ENCODE measurements around the gene ALKBH1.

DNA sequence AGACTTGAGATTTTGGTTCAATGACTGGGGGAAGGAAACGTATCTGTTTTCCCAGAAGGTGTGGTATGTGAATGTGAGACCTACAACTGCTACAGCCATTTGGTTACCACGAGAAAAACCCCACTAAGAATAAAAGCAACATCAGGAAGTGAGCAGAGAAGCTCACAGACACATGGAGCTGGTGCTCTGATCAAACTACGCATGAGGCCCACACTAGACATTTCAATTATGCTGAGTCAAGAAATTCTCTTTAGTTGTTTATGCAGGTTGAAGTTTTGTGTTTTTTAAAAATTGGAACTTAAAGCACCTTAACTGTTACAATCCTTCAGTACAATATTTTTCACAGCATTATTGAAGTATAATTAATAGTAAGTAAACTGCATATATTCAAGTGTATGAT, 82.5 kb downstream of the ALKBH1 start:
- TF ChIP-seq, protein P1, sequence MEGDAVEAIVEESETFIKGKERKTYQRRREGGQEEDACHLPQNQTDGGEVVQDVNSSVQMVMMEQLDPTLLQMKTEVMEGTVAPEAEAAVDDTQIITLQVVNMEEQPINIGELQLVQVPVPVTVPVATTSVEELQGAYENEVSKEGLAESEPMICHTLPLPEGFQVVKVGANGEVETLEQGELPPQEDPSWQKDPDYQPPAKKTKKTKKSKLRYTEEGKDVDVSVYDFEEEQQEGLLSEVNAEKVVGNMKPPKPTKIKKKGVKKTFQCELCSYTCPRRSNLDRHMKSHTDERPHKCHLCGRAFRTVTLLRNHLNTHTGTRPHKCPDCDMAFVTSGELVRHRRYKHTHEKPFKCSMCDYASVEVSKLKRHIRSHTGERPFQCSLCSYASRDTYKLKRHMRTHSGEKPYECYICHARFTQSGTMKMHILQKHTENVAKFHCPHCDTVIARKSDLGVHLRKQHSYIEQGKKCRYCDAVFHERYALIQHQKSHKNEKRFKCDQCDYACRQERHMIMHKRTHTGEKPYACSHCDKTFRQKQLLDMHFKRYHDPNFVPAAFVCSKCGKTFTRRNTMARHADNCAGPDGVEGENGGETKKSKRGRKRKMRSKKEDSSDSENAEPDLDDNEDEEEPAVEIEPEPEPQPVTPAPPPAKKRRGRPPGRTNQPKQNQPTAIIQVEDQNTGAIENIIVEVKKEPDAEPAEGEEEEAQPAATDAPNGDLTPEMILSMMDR (IDR thresholded peaks at IDR 0.05; ENCODE audit: low read length): no peak
- TF ChIP-seq EZH2 (optimal IDR thresholded peaks at IDR 0.05; ENCODE audit: low read depth, low read length) (no peak), EZH2phosphoT487 (IDR thresholded peaks at IDR 0.05; ENCODE audit: low read length) (no peak)

Measured in MM.1S (cell line).